Fibroblast of villous mesenchyme (primary cell): Measurements from ENCODE around the gene CCDC121. TPM values are rescaled to one million over a fixed set of nuclear protein-coding genes. Genes with fewer than 3 reads are reported as not detected.
A peak's percentile ranks its signal among the peaks of the same experiment; 100 is the strongest.
"Not testable (repeated sequence)": the region's sequence is repeated elsewhere in the genome, so short reads cannot be mapped to it uniquely, and the experiment has no call there.

Experiments
- DNase-seq: peaks from one replicate; pipeline ENCODE4 v3.0.0-alpha.2; 2010; ENCODE audit warnings: low read depth
- H3K4me3 ChIP-seq: 2 replicates; pipeline ENCODE4 v1.5.1; 2011; ENCODE audit warnings: low read depth, mild to moderate bottlenecking, low read length
- total RNA-seq: library from RNA; depleted of rRNA; stranded (reverse); fragments of >200 nt; gene quantifications from 2 replicates; pipeline ENCODE4 v1.2.3, GENCODE V29; 2012
- TF ChIP-seq, protein P1 (sequence below): IDR thresholded peaks from 2 replicates; pipeline ENCODE4 v1.5.1; 2012; ENCODE audit warnings: low read depth, mild to moderate bottlenecking, low read length; ENCODE audit not compliant: insufficient read depth

The CCDC121 gene
- total RNA-seq, 1 donor: 1.3 TPM

DNA sequence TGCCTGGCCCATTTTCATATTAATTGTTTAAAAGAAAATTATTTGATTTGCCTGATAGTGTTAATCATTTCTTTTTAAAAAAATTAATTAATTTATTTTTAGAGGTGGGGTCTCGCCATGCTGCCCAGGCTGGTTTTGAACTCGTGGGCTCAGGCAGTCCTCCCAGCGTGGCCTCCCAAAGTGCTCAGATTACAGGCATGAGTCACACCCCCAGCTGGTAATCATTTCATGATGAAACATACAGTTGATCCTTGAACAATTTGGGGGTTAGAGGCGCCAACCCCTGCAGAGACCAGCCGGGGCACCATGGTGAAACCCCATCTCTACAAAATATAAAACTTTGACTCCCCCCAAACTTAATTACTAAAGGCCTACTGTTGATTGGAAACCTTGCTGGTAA, 8.0 kb upstream of the CCDC121 start:
- no peak for DNase-seq

DNA sequence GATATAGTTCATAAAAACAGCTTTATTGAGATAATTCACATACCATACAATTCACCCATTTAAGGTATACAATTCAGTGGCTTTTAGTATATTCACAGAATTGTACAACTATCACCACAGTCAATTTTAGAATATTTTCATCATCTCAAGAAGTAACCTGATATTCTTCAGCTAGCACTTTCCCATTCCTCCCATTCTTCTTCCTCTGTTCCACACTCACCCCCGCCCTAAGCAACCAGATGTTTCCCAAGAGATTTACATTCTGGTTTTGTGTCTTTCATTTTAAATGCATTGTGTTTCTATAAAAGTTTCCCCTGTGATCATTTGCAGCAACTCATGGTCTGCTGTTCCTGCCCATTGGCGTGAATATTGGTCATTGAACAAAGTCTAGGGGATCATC, 5.5 kb upstream of the CCDC121 start:
- no peak for DNase-seq
- TF ChIP-seq, protein P1, sequence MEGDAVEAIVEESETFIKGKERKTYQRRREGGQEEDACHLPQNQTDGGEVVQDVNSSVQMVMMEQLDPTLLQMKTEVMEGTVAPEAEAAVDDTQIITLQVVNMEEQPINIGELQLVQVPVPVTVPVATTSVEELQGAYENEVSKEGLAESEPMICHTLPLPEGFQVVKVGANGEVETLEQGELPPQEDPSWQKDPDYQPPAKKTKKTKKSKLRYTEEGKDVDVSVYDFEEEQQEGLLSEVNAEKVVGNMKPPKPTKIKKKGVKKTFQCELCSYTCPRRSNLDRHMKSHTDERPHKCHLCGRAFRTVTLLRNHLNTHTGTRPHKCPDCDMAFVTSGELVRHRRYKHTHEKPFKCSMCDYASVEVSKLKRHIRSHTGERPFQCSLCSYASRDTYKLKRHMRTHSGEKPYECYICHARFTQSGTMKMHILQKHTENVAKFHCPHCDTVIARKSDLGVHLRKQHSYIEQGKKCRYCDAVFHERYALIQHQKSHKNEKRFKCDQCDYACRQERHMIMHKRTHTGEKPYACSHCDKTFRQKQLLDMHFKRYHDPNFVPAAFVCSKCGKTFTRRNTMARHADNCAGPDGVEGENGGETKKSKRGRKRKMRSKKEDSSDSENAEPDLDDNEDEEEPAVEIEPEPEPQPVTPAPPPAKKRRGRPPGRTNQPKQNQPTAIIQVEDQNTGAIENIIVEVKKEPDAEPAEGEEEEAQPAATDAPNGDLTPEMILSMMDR: no peak
- H3K4me3 ChIP-seq: no peak overlapping the region

More for the DNA sequence above, 8.0 kb upstream of the CCDC121 start:
- H3K4me3 ChIP-seq: no peak overlapping the region
- TF ChIP-seq, protein P1: no peak

DNA sequence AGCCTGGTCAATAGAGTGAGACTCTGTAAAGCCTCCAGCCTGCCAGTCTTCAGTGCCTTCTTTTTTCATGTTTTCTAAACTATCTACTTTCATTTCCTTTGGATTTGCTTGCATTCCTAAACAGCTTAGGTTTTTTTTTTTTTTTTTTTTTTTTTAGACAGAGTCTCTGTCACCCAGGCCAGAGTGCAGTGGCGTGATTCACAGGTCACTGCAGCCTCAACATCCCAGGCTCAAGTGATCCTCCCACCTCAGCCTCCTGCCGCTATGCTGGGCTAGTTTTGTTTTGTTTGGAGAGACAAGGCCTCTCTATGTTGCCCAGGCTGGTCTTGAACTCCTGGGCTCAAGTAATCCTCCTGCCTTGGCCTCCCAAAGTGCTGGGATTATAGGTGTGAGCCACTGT, 1.4 kb upstream of the CCDC121 start:
- DNase-seq, H3K4me3 ChIP-seq: not testable (repeated sequence)

DNA sequence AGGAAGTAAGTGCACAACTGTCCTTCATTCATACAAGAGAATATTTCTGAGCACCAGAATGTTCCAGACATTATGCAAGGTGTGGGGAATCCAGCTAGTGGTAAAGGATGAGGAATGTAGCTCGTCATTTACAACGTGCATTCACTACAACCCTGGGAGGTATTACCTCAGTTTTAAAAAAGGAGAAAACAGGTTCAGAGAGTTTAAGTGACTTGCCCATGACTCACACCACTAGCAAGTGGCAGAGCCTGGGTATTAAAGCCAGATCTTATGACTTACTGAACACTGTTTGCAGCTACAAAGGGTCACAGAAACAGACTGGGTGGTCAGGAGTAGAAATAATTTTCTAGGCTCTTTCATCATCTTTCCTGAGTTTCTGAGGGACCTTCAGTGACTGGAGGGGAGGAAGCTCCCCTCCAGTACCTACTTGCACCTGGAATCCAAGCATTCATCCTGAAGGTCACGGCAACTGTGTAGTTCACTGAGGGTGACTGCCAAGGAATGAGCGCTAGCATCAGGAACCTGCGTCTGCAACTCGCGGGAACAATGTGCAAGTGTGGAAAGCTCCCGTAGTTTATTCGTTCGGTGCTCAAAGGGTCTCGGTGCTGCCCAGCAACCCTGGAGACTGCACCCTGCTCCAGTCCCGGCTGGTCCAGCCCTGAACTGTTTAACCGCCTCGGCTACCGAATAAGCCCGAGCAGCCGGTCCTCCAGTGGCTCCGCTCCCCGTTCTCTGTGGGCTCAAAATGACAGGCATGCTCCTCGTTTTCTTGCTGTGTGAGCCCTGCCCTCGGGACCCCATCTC, 647 bp downstream of the CCDC121 start:
- TF ChIP-seq, protein P1: no peak
- DNase-seq: peak; percentile 86
- H3K4me3 ChIP-seq: peak overlapping the region; percentile 80

DNA sequence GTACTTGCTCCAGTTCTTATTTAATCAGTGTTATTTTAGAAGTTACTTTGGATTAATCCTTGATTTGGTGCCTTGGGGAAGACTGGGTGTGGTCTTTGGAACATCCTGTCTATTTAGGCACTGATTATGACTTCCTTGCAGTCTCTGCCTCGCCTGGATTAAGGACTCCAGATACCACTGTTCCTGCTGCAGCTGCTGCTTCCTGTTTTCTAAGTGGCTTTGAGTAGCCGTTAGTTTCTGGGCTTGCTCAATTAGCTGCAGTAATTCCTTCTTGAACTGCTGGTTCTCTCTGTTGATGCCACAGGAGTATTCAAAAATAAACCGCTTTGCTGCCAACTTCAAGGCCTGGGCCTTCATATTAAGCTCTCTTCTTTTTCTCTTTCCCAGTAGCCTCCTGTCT, 1.9 kb downstream of the CCDC121 start:
- not testable (repeated sequence) for H3K4me3 ChIP-seq

DNA sequence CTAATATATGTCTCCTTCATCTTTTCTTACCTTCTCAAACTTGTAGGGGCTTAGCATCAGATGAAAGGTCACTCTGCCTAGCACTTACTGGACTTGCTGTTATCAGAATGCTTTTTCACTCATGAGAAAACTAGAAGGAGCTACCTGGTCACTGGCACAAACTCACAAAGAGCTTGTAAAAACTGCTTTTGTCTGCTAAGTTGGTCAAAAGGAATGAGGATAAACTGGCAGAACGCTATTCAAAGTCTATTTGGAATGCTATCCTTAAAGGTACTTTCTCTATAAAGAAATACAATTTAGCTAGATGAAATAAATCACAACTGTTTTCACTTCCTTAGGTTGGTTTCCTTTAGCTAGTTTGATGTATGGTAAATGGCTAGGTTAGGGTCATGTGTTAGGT, 2.5 kb downstream of the CCDC121 start:
- not testable (repeated sequence) for DNase-seq, H3K4me3 ChIP-seq

More for the DNA sequence above, 1.9 kb downstream of the CCDC121 start:
- peak; percentile 75 for DNase-seq

DNA sequence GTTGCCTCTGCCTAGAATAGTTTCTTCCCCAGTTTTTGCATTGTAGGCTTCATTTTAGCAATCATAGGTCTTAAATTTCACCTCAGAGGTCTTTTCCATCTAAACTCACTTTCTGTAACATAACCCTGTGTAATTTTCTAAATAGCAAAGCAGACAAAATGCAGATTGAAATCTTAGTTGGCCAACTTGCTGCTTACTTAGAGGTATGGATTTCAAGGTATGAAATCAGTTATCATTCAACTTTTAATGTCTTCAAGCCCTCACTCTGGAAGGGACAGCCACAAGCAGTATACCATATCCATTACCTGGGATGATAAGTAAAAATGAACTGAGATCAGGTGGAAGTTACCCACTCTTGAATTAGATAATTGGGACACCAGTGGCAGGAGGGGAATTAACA, 3.9 kb downstream of the CCDC121 start:
- TF ChIP-seq, protein P1: no peak
- H3K4me3 ChIP-seq: no peak overlapping the region

DNA sequence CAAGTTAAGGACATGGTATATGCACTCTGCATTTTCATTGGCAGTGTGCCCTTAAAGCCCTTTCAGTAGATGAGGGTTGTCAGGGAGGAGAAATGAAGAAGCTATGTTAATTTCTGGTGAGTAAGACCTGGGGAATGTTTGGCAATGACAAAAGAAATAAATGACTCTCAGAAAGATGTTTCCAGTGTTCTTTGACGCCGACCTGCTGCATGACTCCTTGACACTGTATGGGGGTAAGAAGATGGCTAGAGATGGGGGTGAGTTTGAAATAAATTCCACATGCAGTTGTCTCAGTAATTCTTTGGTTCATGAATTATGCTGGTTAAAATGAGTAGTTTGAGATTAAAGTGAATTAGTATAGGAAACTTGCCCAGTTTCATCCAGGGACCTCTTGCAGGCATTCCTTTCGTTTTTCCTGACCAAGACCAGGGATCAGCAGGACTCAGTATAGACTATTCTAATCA, 5.9 kb downstream of the CCDC121 start:
- peak; percentile 18 for DNase-seq
- TF ChIP-seq, protein P1: no peak
- H3K4me3 ChIP-seq: no peak overlapping the region

More for the DNA sequence above, 3.9 kb downstream of the CCDC121 start:
- DNase-seq: no peak
